ENCODE data around the gene FTO.

DNA sequence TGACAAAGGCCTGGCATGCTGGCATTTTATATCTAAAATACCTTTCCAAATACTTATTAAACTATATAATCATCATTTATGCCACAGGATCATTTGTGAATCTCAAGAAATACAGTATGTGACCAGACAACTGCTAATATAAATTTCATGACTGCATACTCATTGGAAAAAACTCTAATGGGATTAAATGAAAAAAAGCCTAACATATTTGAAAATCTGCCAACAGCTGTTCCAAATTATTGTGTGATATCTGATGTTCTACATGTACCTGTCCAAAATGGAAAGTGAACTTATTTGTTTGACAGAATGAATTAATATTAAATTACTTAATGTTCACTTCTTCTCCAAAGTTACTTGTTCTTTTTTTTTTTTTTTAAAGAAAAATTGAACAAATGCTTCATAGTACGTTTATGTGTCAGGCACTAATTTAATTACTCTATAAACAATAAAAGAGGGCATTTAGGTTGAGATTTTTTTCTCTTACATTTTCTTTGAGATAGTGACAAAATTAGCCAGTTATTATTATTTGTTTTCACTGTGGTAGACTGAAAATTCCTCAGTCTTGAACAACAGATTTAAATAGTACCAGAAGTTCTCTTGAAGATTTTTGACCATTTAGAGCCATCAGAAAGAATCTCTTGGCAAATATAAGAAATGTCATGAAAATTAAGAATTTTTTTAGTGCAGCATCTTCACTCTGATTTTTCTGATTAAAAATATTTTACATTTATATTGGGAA, 114.0 kb downstream of the FTO start:
- no peak for TF ChIP-seq ZNF263 (CRISPR knock-in tag; IDR thresholded peaks at IDR 0.05; ENCODE audit: low read depth)
- TF ChIP-seq, protein P1, sequence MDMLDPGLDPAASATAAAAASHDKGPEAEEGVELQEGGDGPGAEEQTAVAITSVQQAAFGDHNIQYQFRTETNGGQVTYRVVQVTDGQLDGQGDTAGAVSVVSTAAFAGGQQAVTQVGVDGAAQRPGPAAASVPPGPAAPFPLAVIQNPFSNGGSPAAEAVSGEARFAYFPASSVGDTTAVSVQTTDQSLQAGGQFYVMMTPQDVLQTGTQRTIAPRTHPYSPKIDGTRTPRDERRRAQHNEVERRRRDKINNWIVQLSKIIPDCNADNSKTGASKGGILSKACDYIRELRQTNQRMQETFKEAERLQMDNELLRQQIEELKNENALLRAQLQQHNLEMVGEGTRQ (CRISPR knock-in tag; IDR thresholded peaks at IDR 0.05): no peak
- no peak for TF ChIP-seq SP1 (CRISPR knock-in tag; conservative IDR thresholded peaks at IDR 0.05)
- TF ChIP-seq ZNF423 (CRISPR knock-in tag; IDR thresholded peaks at IDR 0.05): no peak
- TF ChIP-seq, protein P2, sequence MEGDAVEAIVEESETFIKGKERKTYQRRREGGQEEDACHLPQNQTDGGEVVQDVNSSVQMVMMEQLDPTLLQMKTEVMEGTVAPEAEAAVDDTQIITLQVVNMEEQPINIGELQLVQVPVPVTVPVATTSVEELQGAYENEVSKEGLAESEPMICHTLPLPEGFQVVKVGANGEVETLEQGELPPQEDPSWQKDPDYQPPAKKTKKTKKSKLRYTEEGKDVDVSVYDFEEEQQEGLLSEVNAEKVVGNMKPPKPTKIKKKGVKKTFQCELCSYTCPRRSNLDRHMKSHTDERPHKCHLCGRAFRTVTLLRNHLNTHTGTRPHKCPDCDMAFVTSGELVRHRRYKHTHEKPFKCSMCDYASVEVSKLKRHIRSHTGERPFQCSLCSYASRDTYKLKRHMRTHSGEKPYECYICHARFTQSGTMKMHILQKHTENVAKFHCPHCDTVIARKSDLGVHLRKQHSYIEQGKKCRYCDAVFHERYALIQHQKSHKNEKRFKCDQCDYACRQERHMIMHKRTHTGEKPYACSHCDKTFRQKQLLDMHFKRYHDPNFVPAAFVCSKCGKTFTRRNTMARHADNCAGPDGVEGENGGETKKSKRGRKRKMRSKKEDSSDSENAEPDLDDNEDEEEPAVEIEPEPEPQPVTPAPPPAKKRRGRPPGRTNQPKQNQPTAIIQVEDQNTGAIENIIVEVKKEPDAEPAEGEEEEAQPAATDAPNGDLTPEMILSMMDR (IDR thresholded peaks at IDR 0.05): no peak
- no peak for TF ChIP-seq ETV6 (CRISPR knock-in tag; IDR thresholded peaks at IDR 0.05)
- no peak for TF ChIP-seq KAT7 (CRISPR knock-in tag; IDR thresholded peaks at IDR 0.05; ENCODE audit: borderline replicate concordance)
- TF ChIP-seq, protein P3, sequence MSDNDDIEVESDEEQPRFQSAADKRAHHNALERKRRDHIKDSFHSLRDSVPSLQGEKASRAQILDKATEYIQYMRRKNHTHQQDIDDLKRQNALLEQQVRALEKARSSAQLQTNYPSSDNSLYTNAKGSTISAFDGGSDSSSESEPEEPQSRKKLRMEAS (CRISPR knock-in tag; IDR thresholded peaks at IDR 0.05): no peak
- TF ChIP-seq, protein P4, sequence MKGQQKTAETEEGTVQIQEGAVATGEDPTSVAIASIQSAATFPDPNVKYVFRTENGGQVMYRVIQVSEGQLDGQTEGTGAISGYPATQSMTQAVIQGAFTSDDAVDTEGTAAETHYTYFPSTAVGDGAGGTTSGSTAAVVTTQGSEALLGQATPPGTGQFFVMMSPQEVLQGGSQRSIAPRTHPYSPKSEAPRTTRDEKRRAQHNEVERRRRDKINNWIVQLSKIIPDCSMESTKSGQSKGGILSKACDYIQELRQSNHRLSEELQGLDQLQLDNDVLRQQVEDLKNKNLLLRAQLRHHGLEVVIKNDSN (CRISPR knock-in tag; IDR thresholded peaks at IDR 0.05): no peak
- TF ChIP-seq ZNF232 (CRISPR knock-in tag; IDR thresholded peaks at IDR 0.05): no peak
- TF ChIP-seq, protein P5, sequence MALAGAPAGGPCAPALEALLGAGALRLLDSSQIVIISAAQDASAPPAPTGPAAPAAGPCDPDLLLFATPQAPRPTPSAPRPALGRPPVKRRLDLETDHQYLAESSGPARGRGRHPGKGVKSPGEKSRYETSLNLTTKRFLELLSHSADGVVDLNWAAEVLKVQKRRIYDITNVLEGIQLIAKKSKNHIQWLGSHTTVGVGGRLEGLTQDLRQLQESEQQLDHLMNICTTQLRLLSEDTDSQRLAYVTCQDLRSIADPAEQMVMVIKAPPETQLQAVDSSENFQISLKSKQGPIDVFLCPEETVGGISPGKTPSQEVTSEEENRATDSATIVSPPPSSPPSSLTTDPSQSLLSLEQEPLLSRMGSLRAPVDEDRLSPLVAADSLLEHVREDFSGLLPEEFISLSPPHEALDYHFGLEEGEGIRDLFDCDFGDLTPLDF (CRISPR knock-in tag; IDR thresholded peaks at IDR 0.05): no peak
- TF ChIP-seq TEAD4 (CRISPR knock-in tag; IDR thresholded peaks at IDR 0.05): no peak
- no peak for TF ChIP-seq TEAD1 (CRISPR knock-in tag; IDR thresholded peaks at IDR 0.05)
